Caki2 (cell line): ENCODE measurements around the gene TGFBI. TPM values are rescaled to one million over a fixed set of nuclear protein-coding genes. Genes with fewer than 3 reads are reported as not detected.

Source experiments
- DNase-seq: peaks from one replicate; pipeline ENCODE4 v3.0.0-alpha.2; 2015; ENCODE audit warnings: low read depth
- in situ Hi-C: cut with HindIII; loops from 2 replicates; pipeline ENCODE4 v1.10.0; 2016; ENCODE audit warnings: low sequenced_read_pairs, low pct_unique_long_range_greater_than_20kb, mixed read lengths
- total RNA-seq: library from RNA; depleted of rRNA; stranded (reverse); fragments of >200 nt; shearing (Covaris generic); gene quantifications from 2 replicates; pipeline ENCODE4 v1.2.3, GENCODE V29; 2014; ENCODE audit warnings: low replicate concordance; rRNA removed

TGFBI gene
- total RNA-seq, 1 experiment from 2014 or later, result 340 TPM

DNA sequence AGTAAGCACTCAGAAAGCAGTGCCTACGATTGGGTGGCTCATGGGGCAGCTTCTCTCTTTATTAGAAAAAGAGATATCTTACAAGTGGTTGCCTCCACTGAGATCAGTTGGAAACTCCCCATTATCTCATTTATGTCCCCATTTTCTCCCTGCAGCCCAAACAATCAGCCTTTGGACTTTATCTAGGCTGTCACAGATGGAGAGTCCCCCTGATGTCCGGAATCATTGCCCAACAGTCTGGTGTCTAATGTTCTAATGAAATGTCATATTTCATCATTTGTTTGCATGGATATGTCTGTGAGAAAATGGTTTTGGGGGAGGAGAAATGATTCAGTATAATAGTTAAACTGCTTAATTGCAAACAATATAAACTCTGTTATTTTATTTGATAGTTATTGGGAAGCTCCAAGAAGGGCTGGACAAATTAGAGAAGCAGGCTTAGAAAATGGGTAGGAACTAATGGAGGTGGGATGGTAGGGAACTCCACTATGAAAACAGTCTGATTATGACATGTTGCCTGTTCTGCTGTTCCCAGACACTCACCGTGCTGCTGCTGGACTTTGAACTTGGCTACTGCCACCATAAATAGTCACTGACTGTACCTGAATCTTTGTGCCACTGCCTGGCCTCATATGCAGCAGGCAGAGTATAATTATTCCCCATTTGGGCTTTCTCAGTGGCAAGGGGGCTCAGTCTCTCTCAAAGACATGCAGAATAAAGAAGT lies 65.6 kb downstream of the TGFBI start:
- in situ Hi-C loops, result no loop called here
- no peak for DNase-seq

DNA sequence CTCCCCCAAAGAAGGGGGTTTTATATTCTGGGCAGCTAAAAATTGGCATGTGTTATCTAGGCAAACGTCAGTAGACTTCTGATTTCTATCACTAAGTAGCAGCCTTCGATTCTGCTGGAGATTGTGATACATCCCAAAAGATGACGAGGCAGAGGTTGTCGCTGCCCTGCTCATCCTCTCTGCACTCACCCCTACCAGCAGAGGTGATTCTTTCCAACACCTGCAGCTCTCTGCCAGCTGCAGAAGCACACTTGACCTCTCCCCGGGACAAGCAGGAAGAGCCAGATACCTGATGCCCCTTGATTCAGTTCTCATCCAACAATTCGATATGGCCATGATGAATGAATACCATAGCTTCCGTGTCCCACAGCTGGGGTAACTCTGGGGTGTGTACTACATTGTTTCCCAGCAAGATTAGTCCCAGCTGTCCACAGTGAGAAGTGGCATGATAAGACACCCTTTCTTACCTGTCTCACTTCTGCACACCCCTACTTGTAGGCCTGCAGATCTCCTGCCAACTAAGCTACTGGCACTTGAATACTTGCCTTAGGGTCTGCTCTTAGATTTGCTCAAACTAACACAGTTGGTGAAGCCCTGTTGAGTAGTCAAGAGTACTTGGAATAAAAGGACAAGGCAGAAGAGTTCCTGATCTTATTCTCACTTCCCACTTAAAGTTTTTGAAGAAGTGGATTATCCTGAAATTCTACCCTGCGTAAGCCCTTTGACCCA lies 66.3 kb downstream of the TGFBI start:
- in situ Hi-C loops, result no loop called here
- no peak for DNase-seq

DNA sequence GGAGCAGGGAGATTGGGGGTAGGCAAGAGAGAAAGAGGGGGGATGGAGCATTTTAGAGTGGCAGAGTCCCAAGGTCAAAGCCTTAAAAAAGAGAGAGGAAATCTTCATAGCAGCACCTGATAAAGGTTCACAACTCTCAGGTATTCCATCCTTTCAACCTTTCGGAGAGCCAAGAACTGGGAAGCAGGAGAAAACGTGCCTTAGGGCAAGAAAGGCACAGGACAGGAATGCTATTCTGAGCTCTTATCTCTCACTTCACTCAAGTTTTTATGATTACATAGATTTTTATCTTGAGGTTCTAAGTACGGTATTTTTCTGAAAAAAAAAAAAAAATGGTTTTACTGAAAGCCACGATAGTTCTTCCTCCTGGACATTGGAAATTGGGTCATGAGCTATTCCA lies 69.4 kb downstream of the TGFBI start:
- DNase-seq, result no peak
- in situ Hi-C loops, result no loop called here

DNA sequence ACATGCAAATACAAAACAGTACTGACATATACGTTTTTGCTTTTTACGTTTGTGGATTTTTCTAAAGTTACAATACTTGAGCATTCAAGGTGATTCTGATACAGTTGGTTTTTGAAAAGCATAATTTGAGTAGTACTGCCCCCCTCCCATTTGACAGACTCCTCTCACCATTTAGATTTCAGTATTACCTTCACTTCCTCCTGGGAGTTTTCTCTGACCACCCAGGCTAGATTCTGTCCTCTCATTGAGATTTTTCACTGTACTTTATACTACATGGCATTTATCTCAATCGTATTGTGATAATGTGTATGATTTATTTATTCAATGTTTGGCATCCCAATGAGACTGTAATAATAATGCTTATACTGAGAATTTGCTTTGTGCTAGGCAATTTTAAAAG lies 71.1 kb downstream of the TGFBI start:
- DNase-seq, result no peak
- in situ Hi-C loops, result no loop called here

DNA sequence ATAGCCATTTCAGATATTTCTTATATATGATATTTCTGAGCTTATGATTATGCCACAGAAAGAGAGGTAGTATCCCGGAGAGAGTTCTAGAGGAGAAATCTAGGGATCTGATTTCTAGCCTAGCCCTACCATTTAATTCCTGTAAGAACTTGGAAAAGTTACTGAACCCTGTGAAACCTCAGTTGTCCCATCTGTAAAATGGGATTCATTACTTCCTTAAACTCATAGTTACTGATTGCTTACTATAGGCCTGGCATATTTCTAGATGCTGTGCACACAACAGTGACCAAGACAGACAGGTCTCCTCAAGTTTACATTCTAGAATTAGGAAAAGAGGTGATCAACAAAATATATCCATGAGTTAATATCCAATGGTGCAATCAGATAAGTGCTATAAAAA lies 73.1 kb downstream of the TGFBI start:
- DNase-seq, result no peak
- in situ Hi-C loops, result no loop called here

DNA sequence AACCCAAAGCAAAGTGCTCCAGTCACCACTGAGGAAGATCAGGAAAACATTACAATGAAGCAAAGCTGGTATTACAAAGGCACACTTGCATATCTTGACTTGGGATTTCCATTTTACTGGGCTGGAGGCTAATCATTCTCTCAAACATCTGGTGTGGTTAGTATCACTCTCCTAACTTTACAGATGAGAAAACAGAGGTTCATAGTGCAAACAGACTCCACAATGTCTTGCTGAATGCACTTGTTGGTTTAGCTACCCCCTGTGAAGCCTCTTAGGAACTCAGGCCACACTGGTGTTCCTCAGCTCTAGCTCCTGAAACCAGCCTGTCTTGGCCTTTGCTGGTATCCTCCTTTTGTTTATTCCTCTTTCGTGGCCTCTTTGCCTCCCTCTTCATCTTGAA lies 74.3 kb downstream of the TGFBI start:
- DNase-seq, result no peak
- in situ Hi-C loops, result no loop called here

DNA sequence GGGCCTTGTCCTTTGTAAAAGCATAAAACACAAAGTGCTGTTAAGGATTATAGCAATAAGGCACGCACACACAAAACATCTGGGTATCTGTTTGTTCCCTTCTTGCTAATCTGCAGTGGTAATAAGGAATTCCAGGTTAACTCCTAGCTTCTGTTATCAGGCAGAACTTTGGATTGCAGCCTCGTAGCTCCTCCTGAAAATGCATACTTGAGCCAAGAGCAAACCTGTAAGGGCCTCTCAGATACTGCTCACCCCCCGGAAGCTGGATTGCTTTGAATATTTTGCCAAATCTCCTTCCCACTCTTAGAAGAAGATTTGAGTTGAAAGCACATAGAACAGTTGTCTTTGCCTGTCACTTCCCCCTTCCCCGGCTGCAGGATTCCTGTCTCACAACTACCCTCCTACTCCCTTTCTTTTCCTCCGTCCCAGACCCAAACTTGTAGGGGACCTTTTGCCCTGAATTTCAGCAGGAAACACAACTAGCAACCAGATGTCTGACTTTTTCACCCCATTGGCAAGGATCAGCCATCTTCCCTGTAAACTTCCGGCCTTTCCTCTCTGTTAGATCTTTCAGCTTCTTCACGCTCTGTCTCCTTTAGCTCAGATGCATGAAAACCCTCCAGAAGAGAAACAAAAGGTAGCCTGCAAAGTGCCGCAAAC lies 75.6 kb downstream of the TGFBI start:
- in situ Hi-C loops, result no loop called here
- no peak for DNase-seq

DNA sequence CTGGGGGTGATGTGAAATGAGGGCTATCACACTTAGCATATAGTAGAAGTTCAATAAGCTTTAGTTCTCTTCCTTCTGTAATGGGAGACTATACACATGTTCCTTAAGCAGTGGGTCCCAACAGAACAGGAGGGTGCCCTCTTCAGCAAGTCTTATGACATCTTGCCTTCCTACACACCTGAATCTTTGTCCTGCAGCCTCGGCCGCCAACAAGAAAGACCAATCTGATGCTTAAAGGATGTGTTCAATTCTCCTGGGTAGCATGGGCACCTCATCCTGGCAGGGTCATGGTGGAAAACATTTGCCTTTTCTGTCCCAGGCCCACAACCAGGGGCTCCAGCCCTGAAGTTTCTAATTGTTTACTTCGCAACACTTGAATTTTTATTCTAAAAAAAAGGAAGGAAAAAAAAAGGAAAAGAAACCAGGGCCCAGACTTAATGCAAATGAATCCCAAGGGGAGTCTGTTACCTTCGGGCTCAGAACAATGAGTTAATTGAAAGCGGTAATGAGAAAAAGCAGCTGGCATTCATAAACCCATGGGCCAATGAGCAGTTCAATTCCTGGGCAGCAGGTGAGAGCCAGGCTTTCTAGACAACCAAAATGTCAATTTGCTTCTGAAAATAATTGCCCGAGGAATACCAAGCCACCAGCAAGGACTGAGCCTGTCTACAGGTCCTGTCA lies 77.7 kb downstream of the TGFBI start:
- no peak for DNase-seq
- in situ Hi-C loops, result no loop called here

DNA sequence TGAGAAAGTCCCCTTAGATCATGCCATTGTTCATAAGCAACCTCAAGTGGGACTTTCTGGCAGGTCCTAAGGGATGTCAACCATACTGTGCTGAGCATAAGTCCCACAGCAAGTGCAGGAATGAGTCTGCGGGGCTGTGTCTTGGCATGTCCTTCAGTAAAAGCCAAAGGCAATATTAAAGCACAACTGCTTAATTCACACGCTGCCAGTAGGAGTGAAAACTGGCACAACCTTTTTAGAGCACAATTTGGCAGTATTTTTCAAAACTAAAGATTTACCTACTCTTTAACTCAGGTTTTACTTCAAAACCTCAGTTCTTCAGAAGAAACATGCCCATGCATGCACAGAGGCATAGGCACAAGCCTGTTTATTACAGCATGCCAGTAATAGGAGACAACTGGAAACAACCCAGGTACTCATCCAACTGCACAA lies 79.4 kb downstream of the TGFBI start:
- DNase-seq, result no peak
- in situ Hi-C loops, result no loop called here

DNA sequence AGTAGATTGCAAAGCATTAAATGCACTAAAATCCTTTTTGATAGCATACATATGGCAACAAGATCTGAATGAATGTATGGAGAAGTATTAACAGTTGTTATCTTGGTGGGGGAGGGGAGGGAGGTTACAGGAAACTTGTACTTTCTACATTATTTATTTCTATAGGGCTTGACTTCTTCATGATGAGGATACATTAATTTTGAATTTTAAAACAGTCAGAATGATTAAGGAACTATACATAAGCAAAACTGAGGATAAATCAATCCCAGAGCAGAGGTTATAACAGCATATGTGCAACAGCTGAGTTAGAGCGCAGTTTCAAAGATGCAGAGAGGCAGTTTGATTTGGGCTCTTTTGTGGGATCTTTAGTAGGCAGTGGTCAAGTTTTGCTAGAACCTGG lies 80.0 kb downstream of the TGFBI start:
- no peak for DNase-seq
- in situ Hi-C loops, result no loop called here

DNA sequence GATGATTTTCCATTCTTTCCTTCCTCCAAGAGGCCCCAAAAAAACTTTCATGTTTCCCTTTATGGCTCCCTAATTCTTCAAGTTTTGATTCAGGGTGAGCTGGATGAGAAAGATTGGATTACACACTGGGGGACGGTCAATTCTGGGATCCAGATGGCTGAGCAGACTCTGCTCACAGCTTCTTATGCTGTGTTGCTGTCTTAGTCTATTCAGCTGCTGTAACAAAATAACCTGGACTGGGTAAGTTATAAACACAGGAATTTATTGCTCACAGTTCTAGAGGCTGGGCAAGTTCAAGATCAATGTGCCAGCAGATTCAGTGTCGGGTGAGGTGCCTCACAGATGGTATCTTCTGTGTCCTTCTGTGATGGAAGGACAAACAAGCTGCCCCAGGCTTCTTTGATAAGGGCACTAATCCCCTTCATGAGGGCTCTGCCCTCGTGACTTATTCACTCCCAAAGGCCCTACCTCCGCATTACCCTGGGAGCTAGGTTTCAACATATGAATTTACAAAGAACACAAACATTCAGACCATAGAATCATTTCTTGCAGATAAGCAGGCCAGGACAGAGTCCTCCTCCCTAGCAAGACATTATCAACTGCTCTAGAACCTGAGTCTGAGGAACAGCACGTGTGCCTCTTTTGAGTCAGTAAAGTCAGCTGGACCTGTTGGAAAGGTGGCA lies 80.8 kb downstream of the TGFBI start:
- in situ Hi-C loops, result no loop called here
- no peak for DNase-seq

Other genes with a start within 250 kb of the TGFBI start
- gene SLC25A48, start 194.3 kb upstream of the TGFBI start, total RNA-seq, result not detected in 2 replicates
- gene IL9, start 133.1 kb upstream of the TGFBI start, total RNA-seq, result not detected in 2 replicates
- gene LECT2, start 74.0 kb upstream of the TGFBI start, total RNA-seq, result not detected in 2 replicates
- gene SMAD5, start 103.9 kb downstream of the TGFBI start, total RNA-seq, result 15.5 and 77.3 TPM in 2 replicates
- gene SMIM32, start 164.2 kb downstream of the TGFBI start, total RNA-seq, result not detected in 2 replicates